Right ventricle myocardium inferior (tissue), 1 donor: ENCODE data around the gene STXBP5L. TPM values are rescaled to one million over a fixed set of nuclear protein-coding genes. Genes with fewer than 3 reads are reported as not detected.
"Not testable (repeated sequence)": the region's sequence is repeated elsewhere in the genome, so short reads cannot be mapped to it uniquely, and the experiment has no call there.

Experiments used
- ATAC-seq: fragments of 200-7000 bp; cut with Tn5 transposase; one replicate; pipeline ENCODE4 v1.9.1; 2020; ENCODE audit warnings: mild to moderate bottlenecking, moderate library complexity
- DNase-seq: peaks from one replicate; pipeline ENCODE4 v3.0.0; 2021; ENCODE audit errors: missing footprints
- intact Hi-C: fragments of 100-400 bp; cut with DNase I; formaldehyde crosslinking; loops from one replicate; pipeline ENCODE4 v1.11.0; 2022
- total RNA-seq: library from RNA; stranded (reverse); fragmentation: NEBNext Ultra II Directional; extraction: Animal tissue kit (Norgen Biotek cat#: 25700); gene quantifications from one replicate; pipeline ENCODE4 v1.2.1, GENCODE V29; 2021
- donor health status: DM: no; HTN: yes; CAD: no; lungs with severe emphysema.

The STXBP5L gene
- total RNA-seq, 1 donor from 2014 or later = not detected

DNA sequence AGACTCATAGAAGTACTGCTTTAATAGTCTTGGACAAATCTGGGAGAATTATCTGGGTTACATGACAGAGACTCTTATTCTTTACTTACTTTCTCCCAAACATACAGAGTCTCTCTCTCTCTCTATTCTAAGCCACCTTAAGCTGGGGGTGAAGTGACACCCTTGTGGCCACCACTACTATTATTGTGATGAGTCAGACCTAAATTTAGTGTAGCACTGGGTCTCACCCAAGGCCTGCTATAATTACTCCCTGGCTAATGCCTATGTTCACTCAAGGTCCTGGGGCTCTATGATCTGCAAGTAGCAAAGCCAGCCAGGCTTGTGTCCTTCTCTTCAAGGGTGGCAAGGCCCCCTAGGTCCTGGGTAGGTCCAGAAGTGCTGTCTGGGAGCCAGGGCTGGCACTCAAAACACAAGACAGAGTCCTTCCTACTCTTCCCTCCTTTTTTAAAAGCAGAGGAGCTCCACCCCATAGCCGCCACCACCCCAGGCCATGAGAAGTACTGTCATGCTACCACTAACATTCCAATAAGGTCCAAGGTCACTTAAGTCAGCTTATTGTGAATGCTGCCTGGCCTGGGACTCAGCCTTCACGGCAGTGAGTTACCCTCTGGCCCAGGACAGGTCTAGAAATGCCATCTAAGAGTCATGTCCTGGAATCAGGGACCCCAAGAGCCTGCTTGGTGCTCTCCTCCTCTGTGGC is 454.2 kb downstream of the STXBP5L start:
- peak; percentile 23 for DNase-seq
- intact Hi-C loops = no loop called here
- no peak for ATAC-seq

DNA sequence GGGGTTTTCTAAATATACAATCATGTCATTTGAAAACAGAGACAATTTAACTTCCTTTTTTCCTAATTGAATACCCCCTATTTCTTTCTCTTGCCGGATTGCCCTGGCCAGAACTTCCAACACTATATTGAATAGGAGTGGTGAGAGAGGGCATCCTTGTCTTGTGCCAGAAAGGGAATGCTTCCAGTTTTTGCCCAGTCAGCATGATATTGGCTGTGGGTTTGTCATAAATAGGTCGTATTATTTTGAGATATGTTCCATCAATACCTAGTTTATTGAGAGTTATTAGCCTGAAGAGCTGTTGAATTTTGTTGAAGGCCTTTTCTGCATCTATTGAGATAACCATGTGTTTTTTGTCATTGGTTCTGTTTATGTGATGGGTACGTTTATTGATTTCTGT is 480.3 kb downstream of the STXBP5L start:
- DNase-seq, ATAC-seq, intact Hi-C loops: not testable (repeated sequence)

DNA sequence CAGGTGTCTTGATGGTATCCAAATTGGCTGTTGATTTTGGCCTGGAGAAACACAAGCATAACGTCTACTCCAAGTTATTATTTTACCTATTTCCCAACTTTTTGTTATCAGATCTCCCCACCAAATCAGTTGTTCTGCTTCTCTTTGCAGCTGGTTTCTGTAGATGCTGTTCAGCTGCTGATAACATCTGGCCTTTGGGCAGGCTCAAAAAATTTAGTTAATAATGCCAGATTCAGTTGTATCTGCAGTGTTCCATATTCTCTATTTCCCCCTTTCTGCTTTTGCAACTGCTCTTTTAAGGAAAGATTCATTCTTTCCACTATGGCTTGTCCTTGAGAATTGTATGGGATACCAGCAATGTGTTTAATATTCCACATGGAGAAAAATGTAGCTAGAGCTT is 488.0 kb downstream of the STXBP5L start:
- ATAC-seq, DNase-seq, intact Hi-C loops: not testable (repeated sequence)

DNA sequence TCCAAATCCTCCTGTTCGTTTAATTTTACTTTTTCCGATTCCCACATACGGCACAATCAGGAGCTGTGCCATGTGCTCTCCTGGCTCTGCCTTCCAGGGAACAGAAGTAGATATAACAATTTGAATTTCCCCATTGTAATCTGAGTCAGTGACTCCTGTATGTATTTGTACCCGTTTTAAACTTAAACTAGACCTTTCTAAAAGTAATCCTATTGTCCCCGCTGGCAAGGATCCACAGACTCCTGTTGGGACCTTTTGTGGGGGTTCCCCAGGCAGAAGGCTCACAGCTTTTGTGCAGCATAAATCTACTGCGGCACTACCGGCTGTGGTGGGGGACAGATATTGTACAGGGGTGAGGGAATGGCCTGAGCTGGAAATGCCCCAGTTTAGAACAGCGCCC is 490.0 kb downstream of the STXBP5L start:
- ATAC-seq, intact Hi-C loops, DNase-seq: not testable (repeated sequence)

DNA sequence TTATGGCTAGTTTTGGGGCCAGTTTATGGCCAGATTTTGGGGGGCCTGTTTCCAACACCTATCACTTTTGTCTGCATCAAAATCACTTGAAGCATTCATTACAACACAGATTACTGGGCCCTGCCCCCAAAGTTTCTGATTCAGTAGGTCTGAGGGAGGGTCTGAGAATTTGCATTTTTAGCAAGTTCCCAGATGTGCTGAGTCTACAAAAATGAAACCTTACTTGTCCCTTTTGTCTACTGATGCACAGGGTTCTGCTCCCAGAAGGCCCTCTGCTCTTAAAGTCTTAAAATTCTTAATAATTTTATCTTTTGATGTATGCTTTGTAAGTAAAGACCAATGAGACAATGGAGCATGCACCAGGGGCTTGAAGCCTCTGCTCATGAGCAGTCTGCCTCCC is 491.8 kb downstream of the STXBP5L start:
- intact Hi-C loops = no loop called here
- DNase-seq = no peak
- no peak for ATAC-seq

DNA sequence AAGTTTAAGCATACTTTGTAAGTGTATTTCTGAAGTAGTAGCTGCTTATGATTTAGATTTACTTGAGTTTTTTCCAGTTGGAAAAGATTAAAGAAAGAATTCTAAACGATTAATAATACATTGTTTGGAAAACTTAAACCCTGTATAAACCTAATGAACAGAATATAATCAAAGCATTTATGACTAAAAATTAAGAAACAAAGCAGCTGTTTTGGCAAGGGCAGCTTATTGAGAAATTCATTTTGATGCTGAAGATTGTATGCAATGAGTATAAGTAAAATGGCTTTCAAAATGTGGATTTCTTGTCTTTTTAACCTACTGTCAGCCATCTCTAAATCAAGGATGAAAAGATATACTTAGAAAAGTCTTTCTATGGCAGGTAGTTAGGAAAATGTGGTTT is 497.6 kb downstream of the STXBP5L start:
- ATAC-seq = no peak
- intact Hi-C loops = no loop called here
- no peak for DNase-seq

DNA sequence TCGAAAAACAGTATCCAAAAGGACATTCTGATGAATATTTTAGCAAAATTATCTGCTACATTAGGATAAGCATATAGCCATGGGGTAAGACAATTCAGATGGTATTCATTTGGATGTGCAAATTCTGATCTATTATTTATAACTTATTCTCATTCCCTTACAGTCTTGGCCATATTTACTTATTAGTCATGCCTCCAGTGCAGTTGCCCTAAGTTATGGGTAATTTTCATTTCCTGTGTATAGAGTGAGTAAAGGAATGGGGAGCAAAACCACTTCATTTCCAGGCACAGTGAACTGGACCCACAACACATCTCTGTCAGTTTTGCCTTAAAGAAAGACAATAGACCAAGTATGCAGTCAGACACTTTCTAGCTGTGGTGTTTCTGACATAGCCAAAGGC is 503.5 kb downstream of the STXBP5L start:
- no peak for ATAC-seq
- intact Hi-C loops = no loop called here
- DNase-seq = no peak

DNA sequence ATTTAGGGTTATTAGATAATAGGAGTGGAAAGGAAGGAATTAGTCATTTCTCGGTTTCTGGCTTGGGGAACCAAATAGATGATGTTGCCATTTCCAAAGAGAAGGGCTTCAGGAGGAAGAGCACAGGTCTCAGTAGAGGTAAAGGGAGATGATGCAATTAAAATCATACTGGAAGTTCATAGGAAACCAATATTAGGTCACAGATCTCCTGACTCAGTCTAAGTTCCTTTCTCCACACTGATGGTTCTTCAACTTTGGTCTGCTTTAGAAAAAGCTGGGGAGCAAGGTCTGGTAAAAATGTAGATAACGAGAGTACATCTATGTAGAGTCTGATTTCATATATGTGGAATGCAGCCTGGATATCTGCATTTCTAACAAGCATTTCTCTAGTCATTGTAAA is 506.9 kb downstream of the STXBP5L start:
- intact Hi-C loops = no loop called here
- DNase-seq = no peak
- no peak for ATAC-seq

DNA sequence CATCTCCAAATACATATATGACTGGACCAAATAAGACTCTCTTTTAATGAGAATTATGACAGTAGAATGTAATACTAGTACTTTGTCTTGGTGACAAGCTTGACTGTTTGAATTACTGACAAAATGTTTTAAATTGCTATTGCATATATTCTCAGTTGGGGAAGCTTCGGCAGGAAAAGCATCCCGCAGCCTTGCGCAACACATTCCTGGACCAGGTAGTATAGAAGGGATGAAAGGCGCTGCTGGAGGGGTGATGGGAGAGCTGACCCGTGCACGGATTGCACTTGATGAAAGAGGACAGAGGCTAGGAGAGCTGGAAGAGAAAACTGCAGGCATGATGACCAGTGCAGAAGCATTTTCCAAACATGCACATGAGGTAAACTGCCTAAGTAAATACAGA is 510.2 kb downstream of the STXBP5L start:
- DNase-seq = no peak
- ATAC-seq = no peak
- intact Hi-C loops = no loop called here

DNA sequence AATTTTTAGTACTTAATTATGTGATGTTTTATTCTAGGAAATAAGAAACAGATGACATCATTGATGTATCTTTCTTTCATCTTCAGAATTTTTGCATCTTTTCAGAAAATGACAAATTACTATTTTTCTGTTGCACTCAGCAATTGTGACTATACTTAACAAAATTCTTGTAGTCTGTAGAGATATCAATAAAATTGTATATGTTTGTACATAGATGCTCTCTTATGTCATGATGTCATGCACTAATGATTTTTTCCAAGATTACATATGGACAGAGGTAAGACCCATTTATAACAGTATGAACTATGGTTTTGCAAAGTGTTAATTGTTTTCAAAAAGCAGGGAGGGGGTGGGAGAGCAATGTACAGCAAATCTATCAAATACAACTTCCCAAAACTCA is 516.5 kb downstream of the STXBP5L start:
- ATAC-seq (no peak), DNase-seq (no peak)
- intact Hi-C loops = no loop called here

DNA sequence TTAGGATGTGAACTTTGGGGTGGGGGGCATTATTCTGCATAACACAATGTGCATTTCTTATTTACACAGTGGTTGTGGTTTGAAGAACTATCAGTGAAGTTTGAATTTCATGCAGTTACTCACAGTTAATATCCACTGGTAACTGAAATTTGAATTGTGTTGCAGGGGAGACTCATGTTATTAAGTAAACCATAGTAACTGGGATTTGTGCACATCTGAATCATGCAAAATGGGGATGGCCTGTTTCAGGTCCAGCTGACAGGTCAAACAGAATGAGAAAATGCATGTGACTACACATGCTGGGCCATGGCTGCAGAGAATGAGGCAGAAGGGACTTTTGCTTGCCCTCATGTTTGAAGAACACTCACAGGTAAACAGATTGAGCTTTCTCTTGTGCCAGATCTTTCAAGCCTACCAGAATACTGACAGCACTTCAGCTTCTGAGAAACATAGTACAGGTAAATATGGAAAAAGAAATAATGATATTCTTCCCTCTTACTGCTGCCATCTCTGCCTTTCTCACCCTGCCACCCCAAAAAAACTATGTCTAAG is 522.7 kb downstream of the STXBP5L start:
- ATAC-seq (no peak), DNase-seq (no peak)
- intact Hi-C loops = no loop called here

DNA sequence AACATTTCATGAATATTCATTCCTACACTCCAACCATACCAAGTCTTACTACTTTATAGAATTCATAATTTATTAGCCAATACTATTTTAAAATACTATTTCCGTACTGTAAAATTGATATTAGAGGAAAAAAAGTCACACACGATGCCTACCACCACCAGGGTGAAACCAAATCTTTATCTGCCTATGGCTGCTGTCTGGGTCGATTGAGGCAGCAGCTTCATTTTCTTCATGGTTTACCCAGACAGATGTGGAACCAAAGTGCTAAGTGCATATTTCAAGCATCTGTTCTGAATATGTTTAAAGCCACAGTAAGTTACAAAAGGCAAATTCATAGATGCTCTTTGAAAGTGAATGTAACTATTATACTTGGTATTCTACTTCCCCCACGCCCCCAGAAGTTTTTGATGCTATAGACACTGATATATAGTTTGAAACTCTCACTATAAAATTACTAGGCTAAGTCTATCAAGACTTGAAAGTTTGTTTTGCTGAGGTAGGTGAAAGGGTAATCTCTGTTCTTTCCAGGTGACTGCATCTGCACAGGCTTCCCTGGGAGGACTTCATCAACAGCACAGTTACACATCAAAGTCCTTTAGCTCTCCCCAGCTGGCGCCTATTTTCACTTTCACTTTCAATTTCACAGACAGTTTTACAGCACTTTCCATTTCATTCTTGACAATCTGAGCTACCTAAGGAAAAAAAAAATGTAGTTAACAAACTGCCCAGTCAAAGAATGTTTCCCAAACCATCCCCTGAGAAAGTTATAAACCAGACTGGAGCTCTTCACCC is 523.9 kb downstream of the STXBP5L start:
- intact Hi-C loops = no loop called here
- ATAC-seq = no peak

DNA sequence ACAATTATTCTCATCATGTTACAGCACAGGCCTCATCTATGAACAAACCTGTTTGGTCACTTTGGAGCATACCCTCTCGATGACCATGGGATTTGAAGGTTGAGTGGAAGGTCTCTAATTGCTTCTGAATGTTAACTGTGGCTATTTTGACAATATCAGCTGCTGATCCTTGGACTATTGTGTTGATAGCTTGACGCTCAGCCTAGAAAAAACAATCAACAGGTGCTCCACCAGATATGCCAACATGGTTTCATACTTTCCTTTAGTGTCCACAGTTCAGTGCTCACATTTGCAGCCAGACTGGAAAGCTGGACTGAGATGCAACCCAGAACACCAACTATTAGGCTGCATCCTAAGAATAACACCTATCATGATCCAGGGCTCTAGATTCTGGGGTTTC is 528.1 kb downstream of the STXBP5L start:
- ATAC-seq (no peak), DNase-seq (no peak)
- intact Hi-C loops = no loop called here

More for the DNA sequence above, 523.9 kb downstream of the STXBP5L start:
- DNase-seq = no peak

DNA sequence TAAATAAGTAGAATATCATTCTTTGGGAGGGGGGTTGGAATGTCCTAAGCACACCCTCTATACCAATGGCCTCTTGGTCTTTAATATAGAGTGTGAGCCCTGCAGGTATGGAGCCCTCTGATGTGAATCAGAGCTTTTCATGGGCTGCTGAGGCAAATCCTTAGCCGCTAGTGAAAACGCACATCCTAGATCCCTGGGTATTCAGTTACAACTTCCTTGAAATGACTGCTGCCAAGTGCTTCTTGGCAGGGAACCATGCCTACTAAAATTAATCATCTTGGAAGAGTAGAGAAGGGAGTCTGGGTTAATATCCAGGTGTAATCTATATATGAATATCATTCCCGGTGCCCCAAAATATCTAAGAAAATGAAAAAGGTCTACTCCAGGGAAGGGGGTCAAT is 528.6 kb downstream of the STXBP5L start:
- DNase-seq (no peak), ATAC-seq (no peak)
- intact Hi-C loops = no loop called here

DNA sequence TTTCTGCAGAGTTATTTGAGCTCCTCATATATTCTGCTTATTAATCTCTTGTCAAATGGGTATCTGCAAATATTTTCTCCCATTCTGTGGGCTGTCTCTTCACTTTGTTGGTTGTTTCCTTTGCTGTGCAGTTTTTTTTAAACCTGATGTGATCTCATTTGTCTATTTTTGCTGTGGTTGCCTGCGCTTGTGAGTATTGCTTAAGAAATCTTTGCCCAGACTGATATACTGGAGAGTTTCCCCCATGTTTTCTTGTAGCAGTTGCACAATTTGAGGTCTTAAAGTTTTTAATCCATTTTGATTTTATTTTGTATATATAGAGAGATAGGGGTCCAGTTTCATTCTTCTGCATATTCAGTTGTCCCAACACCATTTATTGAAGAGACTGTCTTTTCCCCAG is 535.5 kb downstream of the STXBP5L start:
- no peak for ATAC-seq
- intact Hi-C loops = no loop called here
- DNase-seq = no peak

DNA sequence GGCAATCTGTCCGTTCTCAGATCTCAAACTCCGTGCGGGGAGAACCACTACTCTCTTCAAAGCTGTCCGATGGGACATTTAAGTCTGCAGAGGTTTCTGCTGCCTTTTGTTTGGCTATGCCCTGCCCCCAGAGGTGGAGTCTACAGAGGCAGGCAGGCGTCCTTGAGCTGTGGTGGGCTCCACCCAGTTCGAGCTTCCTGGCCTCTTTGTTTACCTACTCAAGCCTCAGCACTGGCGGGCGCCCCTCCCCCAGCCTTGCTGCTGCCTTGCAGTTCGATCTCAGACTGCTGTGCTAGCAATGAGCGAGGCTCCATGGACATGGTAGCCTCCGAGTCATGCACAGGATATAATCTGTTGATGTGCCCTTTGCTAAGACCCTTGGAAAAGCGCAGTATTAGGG is 543.7 kb downstream of the STXBP5L start:
- intact Hi-C loops, ATAC-seq, DNase-seq: not testable (repeated sequence)

DNA sequence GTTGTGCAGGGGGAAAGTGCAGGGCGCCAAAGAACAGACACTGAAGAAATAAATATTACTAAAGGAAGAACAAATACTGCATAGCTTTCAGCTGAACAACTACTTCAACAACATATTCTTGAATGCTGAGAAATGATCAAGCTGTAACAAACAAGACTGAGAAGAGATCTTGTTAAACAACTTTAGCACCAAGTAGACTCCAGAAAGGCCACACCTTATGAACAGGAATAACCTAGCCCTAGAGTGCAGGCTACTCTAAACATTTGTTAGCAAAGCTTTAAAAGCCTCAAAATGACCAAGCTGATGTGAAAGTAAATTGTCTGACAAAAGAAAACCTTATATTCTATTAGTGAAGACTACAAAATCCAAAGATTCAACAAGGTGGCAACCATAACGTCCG is 554.6 kb downstream of the STXBP5L start:
- DNase-seq = no peak
- no peak for ATAC-seq
- intact Hi-C loops = no loop called here

DNA sequence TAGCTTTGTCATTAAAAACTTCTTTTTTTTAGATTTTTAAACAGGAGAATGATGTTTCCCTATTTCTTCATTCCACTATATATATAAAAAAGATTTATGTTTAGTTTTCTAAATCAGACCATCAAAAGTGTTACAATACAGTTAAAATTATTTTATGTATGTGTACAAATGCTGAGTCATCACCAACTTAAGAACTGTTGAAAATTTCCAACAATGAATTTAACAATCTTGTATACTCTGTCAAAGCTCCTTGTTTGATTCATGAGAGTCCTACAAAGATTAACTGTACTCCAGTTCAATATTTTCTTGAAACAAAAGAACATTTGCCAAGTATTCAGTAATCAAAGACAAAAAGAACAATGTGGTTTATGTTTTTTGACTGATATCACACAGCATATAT is 555.7 kb downstream of the STXBP5L start:
- intact Hi-C loops = no loop called here
- no peak for ATAC-seq
- DNase-seq = no peak

DNA sequence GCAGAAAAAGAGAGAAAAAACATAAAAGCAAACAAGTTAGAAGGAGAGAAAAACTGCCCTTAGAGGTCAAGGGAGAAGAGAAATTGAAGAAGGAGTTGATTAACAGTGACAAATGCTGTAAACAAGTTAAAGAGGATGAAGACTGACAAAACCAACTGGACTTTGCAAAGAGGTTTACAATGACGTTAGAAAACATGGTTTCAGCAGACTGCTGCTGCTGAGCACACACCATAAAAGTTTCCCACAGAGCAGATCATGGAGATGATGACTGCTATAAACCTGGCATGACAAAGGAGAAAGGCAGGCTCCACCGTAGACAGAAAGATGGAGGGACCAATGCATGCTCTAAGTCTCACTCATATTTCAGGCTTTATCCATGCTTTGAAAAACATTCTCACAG is 559.1 kb downstream of the STXBP5L start:
- DNase-seq (no peak), ATAC-seq (no peak)
- intact Hi-C loops = no loop called here

DNA sequence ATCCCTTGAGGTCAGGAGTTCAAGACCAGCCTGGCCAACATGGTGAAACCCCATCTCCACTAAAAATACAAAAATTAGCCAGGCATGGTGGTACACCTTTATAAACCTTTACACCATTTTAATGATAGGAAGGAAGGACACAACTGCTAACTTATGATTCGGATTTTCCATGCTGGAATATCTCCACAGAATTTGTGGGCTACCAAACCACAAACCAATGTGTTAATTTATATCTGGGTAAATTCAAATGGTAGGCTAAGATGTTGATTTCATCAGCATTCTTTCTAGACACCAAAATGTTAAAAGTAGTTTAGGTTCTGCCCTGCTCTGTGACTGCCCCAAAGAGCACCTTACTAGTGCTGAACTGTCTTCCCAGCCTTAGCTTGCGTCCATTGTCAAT is 565.0 kb downstream of the STXBP5L start:
- intact Hi-C loops = no loop called here
- ATAC-seq (no peak), DNase-seq (no peak)
